Islet of Langerhans (tissue), 1 donor: ENCODE data around the gene NKAIN4.

Experiments
- FAIRE-seq: peaks from one replicate; lab custom pipeline; 2011; peaks lifted over from hg19 to GRCh38; lab: Jason Lieb, UNC

The NKAIN4 gene

GRCh38 chr20:63273635-63274380 lies 19.5 kb upstream of the NKAIN4 start:
- no peak for FAIRE-seq

DNA sequence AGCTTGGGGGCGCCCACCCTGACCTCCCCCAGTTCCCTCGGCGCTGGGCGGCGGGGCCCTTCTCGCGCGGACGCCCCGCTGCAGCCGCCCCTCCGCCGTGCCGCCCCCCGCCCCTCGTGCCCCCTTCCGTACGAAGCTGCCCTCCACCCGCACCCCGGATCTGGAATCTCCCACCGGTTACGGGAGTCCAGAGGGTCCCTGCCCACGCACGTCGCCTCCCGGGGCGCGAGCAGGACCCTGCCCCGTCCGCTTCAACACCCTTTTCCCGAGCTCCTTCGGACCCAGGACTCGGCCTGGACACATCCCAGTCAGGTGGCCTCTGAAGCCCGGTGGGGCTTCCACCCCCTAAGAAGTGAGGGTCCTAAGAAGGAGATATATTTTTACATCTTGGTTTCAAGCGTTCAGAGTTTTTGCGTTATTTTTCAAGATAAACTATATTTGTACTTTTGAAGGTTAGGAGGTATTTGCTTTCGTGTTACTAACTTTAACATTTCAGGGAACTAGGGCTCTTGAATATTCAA lies 18.9 kb upstream of the NKAIN4 start:
- FAIRE-seq, result no peak

- FAIRE-seq, result no peak
Measured at GRCh38 chr20:63272105-63273058, 18.1 kb upstream of the NKAIN4 start, which contains the start of gene ARFGAP1. Gene ARFGAP1 (plus strand): TSS chr20:63272813. CDS start chr20:63275581, 2,768 bp downstream.

DNA sequence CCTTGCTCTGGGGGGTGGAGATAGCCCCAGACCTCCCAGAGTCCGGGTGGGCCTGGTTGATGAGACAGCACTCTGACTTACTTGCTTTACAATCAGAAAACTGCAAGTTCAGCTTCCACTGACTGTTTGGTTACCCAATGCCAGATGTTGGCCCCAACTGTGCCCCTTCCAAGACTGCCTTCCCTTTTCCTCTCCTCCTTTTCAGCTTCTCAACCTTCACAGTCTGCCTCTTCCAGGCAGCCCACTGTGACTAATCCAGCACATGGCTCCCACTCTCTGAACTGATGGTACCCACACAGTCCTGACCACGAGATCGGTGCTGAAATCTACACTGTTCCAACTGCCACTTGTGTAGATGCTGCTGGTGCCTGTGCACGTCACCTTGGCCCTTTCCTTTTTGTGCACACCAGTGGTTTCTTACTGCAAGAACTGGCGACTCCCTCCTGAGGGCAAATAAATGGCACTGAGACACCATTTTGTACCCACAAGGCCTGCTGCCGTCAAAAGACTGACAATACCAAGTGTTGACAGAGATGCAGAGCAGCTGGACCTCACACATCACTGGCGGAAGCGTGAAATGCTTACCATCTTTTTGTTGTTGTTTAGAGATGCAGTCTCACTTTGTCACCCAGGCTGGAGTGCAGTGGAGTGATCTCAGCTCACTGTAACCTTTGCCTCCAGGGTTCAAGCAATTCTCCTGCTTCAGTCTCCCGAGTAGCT lies 16.5 kb upstream of the NKAIN4 start:
- no peak for FAIRE-seq

DNA sequence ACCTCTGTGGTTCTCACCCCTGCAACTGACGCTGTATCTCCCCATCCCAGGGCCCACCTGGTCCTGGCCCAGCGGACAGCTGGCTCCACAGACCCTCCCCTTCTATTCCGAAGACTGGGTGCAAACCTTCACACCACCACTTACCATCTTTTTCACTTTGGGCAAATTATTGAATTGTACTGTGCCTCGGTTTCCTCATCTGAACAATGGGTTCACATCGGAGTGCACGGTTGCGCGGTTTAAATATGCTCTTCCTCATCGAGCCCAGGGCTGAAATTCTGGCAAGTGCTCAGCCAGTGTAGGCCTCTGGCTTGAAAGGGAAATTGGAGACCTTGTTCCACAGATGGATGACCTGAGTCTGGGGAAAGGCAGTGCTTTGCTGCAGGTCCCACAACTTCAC lies 15.5 kb upstream of the NKAIN4 start:
- FAIRE-seq, result no peak

DNA sequence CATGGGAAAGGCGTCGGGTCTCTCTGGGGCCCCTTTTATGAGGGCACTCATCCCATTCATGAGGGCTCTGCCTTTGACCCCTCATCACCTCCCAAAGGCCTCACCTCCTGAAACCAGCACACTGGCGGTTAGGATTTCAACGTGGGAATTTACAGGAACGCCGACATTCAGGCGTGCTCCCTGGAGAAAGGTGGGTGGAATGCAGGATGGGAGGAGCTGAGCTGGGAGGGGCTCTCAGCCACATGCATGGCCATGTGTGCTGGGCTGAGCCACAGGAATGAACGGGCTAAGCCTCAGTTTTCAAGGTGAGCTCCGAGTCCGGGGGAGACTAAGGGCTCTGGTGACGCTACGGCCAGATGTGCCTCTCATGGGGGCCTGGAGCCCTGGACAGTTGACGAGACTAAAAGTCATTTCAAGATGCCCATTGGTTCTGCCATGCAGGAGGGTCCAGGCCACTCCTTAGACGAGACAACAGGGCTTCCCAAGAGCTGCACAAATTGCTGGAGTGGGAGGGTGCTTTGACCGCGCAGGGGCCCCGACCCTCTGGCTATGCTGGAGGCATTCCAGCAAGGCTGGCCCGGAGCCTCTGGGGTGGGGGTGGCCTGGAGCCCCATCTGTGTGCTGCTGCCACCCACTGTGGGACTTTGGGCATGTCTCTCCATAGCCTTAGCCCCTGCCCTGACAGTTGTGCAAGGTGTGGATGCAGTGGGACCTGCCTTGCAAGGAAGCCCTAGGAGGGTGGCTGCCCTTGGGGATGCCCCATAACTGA lies 14.6 kb upstream of the NKAIN4 start:
- no peak for FAIRE-seq

DNA sequence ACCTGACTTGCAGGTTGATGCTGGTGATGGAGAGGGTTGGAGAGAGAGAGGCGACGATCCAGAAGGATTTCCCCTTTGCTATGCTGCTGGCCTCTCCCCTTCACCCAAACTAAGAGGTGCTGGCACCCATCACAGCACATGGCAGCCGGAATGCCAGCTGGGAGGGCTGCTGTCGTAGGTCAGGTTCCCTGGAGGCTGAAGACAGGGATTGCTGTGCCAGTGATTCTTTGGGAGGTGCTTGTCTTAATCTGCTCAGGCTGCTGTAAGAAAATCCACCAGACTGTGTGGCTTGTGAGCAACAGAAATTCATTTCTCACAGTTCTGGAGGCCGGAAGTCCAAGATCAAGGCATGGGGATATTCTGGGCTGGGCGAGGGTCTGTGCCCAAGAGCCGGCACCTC lies 14.0 kb upstream of the NKAIN4 start:
- no peak for FAIRE-seq

DNA sequence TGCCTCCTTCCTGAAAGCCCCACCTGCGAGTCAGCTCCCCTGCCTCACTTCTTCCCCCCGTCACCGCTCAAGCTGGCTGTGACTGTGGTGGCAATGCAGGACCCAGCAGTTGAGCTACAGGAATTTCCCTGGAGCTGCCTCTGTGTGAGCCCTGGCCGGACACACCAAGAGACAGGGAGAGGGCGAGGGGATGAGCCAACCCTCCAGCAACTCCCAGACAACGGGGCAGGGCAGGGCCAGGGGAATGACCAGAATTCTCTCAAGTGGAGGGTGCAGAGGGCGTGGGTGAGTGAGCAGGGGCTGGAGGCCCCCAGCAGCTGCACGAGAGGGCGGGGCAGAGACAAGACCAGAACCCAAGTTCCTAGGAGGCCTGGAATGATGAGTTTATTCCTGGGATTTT lies 13.4 kb upstream of the NKAIN4 start:
- no peak for FAIRE-seq

DNA sequence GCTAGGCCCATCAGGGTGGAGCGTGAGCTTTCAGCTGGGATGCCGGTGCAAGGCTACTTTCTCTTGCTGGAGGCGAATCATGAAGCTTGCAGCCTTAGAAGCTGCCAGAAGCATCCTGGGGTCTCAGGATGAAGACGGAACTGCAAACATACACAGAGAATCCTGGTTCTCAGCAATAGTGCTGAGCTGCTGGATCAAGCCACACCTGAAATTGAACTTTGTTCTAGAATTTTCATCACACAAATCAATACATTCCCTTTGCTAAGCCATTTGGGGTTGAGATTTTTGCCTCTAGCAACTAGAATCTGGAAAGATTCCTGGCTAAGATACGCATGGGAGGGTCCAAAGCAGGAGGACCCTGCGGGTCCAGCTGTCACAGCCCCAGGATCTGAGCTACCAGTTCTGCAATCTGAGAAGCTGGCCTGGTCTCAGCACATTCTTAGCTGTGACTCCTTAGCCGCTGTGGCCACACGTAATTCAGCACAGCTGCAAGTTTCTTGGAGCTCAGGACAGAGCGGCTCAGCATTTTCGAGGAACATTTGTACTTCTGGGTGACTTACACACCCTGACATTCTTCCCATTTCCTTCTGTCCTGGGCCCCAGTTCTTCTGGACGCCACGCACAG lies 11.7 kb upstream of the NKAIN4 start:
- FAIRE-seq, result no peak

DNA sequence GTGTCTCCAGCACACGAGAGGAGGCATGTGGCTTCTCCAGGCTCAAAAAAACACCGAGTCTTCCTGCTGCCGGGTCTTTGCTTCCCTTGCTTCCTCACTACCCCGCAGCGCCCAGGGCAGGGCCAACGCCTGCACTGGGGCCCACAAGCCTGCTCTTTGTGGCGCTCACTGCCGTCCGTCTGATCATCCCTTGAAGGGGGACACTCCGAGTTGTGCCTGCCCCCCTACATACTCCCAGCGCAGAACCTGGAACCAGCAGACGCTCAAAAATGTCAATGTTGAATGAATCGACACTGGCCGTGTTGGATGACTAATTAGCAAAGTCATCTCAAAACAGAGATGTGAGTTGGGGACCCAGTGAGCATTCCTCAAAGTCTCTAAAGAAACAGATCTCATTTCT lies 10.3 kb upstream of the NKAIN4 start:
- no peak for FAIRE-seq

DNA sequence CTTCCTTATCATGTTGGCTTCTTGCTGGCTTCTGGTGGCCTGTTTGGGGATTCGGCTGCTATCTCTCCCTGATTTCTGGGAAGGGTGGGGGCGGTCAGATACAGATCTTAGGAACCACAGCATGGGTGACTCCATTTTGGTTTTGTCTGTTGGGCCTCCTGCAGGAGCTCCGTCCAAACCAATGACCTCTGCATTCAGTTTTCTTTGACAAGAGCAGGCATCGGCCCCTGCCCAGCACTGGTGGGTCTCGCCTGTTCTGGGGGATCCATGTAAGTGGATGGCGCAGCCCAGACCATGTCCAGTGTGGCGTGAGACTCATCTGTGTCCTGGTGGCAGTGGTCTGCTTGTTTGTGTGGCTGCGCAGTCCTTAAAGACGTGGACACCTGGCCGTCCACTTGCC lies 9.7 kb upstream of the NKAIN4 start:
- no peak for FAIRE-seq

- FAIRE-seq, result no peak
Measured at GRCh38 chr20:63262836-63263235, 8.6 kb upstream of the NKAIN4 start.

DNA sequence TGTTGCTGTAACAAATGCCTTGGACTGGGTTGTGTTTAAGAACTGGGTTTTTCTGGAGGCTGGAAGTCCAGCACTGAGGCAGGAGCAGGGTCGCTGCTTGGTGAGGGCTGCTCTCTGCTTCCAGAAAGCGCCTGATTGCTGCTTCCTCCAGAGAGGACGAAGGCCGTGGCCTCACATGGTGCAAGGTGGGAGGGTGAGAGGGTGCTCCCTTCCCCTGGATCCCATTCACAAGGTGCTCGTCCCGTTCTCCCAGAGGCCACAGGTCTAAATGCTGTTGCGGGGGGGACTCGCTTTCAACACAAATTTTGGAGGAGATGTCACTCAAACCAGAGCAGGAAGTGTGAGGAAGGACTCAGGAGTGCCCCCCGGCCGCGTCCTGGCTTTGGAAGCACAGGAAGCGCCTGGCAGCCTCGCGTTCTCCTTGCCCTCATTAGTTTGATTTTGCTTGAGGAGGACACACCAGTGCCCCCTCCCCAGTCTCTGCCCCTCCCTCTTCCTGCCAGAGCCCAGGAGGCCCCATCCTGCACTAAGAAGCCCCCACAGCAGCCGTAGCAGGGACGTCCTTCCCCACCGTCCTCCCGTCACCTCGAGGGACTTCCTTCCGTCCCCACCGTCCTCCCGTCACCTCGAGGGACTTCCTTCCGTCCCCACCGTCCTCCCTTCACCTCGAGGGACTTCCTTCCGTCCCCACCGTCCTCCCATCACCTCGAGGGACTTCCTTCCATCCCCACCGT lies 7.7 kb upstream of the NKAIN4 start:
- no peak for FAIRE-seq

- no peak for FAIRE-seq
Measured at GRCh38 chr20:63261060-63261794, 7.0 kb upstream of the NKAIN4 start.

DNA sequence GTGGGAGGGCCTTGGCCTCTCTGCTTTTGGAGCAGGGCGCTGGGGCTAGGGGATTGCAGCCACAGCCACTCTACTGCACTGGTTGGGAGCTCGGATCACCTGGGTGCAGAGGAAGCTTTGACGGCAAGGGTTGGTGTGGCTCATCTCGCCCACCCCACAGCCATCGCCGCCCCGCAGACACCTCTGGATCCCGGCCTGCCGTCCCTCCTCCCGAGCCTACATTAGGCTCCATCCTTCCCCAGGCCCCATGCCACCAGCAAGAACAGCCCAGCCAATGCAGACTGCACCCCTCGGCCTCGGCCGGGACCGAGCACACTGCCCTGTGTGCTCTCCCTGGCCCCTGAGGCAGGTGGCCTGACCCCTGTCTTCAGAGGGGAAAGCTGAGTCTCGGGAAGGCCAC lies 6.3 kb upstream of the NKAIN4 start:
- no peak for FAIRE-seq

- no peak for FAIRE-seq
Measured at GRCh38 chr20:63259734-63260460, 5.6 kb upstream of the NKAIN4 start.

- FAIRE-seq, result no peak
Measured at GRCh38 chr20:63258781-63259180, 4.5 kb upstream of the NKAIN4 start.

DNA sequence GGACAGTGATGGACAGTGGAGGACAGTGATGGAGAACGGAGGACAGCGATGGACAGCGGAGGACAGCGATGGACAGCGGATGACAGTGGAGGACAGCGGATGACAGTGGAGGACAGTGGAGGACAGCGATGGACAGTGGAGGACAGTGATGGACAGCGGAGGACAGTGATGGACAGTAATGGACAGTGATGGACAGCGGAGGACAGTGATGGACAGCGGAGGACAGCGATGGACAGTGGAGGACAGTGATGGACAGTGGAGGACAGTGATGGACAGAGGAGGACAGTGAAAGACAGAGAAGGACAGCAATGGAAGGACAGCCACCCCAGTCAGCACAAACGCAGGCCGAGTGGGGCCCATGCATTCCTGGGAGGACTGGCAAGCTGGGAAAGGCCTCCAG lies 3.4 kb upstream of the NKAIN4 start:
- FAIRE-seq, result no peak

GRCh38 chr20:63256954-63257353 lies 2.7 kb upstream of the NKAIN4 start:
- FAIRE-seq, result no peak
